ENCODE data around the gene RAPGEF5. TPM values are rescaled to one million over a fixed set of nuclear protein-coding genes. Genes with fewer than 3 reads are reported as not detected.

Gene RAPGEF5
- total RNA-seq, 1 donor from 2014 or later = 1.1 TPM

GRCh38 chr7:22200777-22201176, 156.2 kb downstream of the RAPGEF5 start:
- H3K36me3 ChIP-seq (ENCODE audit: control insufficient read depth, insufficient read depth, low read length) = no peaks in the 10 kb centered on the region
- H3K4me3 ChIP-seq (ENCODE audit: low read depth, low read length) = no peak overlapping the region
- no peak for TF ChIP-seq CTCF (IDR thresholded peaks at IDR 0.05; ENCODE audit: insufficient read depth, low read length, poor library complexity, severe bottlenecking)
- H3K27me3 ChIP-seq (ENCODE audit: control insufficient read depth, insufficient read depth, low read length) = no peaks in the 10 kb centered on the region
- DNase-seq (ENCODE audit: low read depth) = no peak

- TF ChIP-seq CTCF (IDR thresholded peaks at IDR 0.05; ENCODE audit: insufficient read depth, low read length, poor library complexity, severe bottlenecking) = no peak
- H3K27me3 ChIP-seq (ENCODE audit: control insufficient read depth, insufficient read depth, low read length) = no peaks in the 10 kb centered on the region
- H3K4me3 ChIP-seq (ENCODE audit: low read depth, low read length) = no peak overlapping the region
- no peak for DNase-seq (ENCODE audit: low read depth)
- H3K36me3 ChIP-seq (ENCODE audit: control insufficient read depth, insufficient read depth, low read length) = no peaks in the 10 kb centered on the region
Measured at GRCh38 chr7:22200238-22200637, 156.7 kb downstream of the RAPGEF5 start.

- TF ChIP-seq CTCF (IDR thresholded peaks at IDR 0.05; ENCODE audit: insufficient read depth, low read length, poor library complexity, severe bottlenecking) = no peak
- Histone ChIP-seq H3K4me3 (ENCODE audit: low read depth, low read length) (no peak overlapping the region), H3K27me3 (ENCODE audit: control insufficient read depth, insufficient read depth, low read length) (no peaks in the 10 kb centered on the region), H3K36me3 (ENCODE audit: control insufficient read depth, insufficient read depth, low read length) (no peaks in the 10 kb centered on the region)
- no peak for DNase-seq (ENCODE audit: low read depth)
Measured at GRCh38 chr7:22197376-22197775, 159.6 kb downstream of the RAPGEF5 start.

GRCh38 chr7:22196429-22196828, 160.5 kb downstream of the RAPGEF5 start:
- Histone ChIP-seq H3K4me3 (ENCODE audit: low read depth, low read length) (no peak overlapping the region), H3K27me3 (ENCODE audit: control insufficient read depth, insufficient read depth, low read length) (no peaks in the 10 kb centered on the region), H3K36me3 (ENCODE audit: control insufficient read depth, insufficient read depth, low read length) (no peaks in the 10 kb centered on the region)
- no peak for DNase-seq (ENCODE audit: low read depth)
- no peak for TF ChIP-seq CTCF (IDR thresholded peaks at IDR 0.05; ENCODE audit: insufficient read depth, low read length, poor library complexity, severe bottlenecking)

GRCh38 chr7:22195397-22196172, 161.4 kb downstream of the RAPGEF5 start:
- Histone ChIP-seq H3K36me3 (ENCODE audit: control insufficient read depth, insufficient read depth, low read length) (no peaks in the 10 kb centered on the region), H3K27me3 (ENCODE audit: control insufficient read depth, insufficient read depth, low read length) (no peaks in the 10 kb centered on the region), H3K4me3 (ENCODE audit: low read depth, low read length) (no peak overlapping the region)
- DNase-seq (ENCODE audit: low read depth) = no peak
- TF ChIP-seq CTCF (IDR thresholded peaks at IDR 0.05; ENCODE audit: insufficient read depth, low read length, poor library complexity, severe bottlenecking) = no peak
